Stomach (tissue), 4 donors: ENCODE measurements around the gene GRIPAP1.

Experiments used
- CTCF ChIP-seq, 7 experiments: fragments of 450-650 bp in 4 of 7; fragments of 200-600 bp in 3 of 7; sonication (generic) in 3 of 7; IDR thresholded peaks; one replicate each; pipeline ENCODE4 v1.5.1; 2016 to 2019; ENCODE audit warnings: antibody characterized with exemption in 7 of 7, control low read depth in 2 of 7, mild to moderate bottlenecking in 1 of 7
- POLR2AphosphoS5 ChIP-seq, 3 donors: sonication (generic); formaldehyde crosslinking; IDR thresholded peaks; one replicate each; pipeline ENCODE4 v1.6.1; 2016; ENCODE audit warnings: antibody characterized with exemption in 3 of 3

GRCh38 chrX:48983081-48983480 is 19.0 kb downstream of the GRIPAP1 start:
- TF ChIP-seq CTCF (IDR thresholded peaks at IDR 0.05), result no peak
- no peak for TF ChIP-seq POLR2AphosphoS5 (IDR thresholded peaks at IDR 0.05)
